ENCODE data around the gene COL9A2.

Gene COL9A2

DNA sequence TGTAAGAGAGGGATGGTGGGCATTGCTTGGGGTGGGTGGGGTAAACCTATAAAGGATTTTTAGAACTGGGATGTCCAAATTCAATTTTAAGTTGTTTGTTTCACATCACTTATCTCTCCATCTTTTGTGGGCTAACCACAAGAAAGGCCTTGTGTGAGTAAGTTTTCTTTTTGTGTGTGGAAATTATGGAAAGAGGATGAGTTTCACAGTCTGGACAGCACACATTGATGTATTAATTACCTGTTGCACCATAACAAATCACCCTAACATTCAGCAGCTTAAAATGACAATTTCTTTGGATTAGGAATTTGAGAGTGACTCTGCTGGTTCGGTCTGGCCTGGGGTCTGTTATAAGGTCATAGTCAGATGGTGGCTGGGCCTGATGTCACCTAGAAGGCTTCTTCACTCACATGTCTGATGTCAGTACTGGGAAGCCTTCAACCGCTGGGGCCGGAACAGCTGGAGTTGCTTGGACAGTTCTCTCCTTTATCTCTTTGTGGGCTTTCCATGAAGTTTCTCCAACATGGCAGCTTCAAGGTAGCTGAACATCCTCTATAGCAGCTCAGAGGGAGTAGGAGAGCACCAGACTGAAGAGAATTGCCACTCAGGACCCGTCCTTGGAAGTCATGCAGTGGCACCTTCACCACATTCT lies 2.0 kb upstream of the COL9A2 start:
- no peak for DNase-seq (ENCODE audit: low read depth)
- TF ChIP-seq CTCF (IDR thresholded peaks at IDR 0.05; ENCODE audit: control insufficient read depth, extremely low read depth, insufficient read depth): no peak
- H3K4me3 ChIP-seq (ENCODE audit: low read depth, low read length): no peak overlapping the region

- no peak overlapping the region for H3K4me3 ChIP-seq (ENCODE audit: low read depth, low read length)
- DNase-seq (ENCODE audit: low read depth): no peak
- no peak for TF ChIP-seq CTCF (IDR thresholded peaks at IDR 0.05; ENCODE audit: control insufficient read depth, extremely low read depth, insufficient read depth)
These were observed 1.4 kb upstream of the COL9A2 start for GRCh38 chr1:40318476-40318875.

GRCh38 chr1:40317394-40318074 lies 448 bp upstream of the COL9A2 start:
- no peak for DNase-seq (ENCODE audit: low read depth)
- H3K4me3 ChIP-seq (ENCODE audit: low read depth, low read length): no peak overlapping the region
- no peak for TF ChIP-seq CTCF (IDR thresholded peaks at IDR 0.05; ENCODE audit: control insufficient read depth, extremely low read depth, insufficient read depth)

GRCh38 chr1:40315795-40316594 lies 1.1 kb downstream of the COL9A2 start:
- no peak for TF ChIP-seq CTCF (IDR thresholded peaks at IDR 0.05; ENCODE audit: control insufficient read depth, extremely low read depth, insufficient read depth)
- no peak for DNase-seq (ENCODE audit: low read depth)
- H3K4me3 ChIP-seq (ENCODE audit: low read depth, low read length): no peak overlapping the region

DNA sequence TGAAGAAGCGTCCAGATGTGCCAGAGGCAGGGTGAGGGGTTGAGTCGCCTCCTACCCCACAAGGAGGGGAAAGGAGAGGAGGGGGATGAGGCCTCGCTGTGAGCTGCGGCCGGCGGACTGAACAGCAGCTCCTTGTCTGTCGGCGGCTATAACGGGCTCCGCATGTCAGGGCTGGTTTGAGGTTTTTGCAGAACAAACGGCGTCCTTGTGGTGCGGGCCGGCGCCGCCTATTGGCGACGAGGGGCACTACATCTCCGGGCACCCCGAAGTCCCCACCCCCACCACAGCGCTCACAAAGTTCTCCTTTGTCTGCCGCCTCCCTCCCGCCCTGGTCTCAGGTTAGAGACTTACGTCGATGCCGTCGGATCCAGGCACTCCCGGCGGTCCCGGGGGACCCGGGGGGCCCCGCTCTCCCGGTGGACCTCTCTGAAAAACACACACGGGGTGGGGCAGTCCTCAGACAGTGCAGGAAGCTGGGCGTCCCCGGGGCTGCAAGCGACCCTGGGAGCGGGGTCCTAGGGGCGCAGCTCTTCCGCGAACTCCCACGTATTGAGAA lies 1.8 kb downstream of the COL9A2 start:
- peak; percentile 33 for DNase-seq (ENCODE audit: low read depth)
- TF ChIP-seq CTCF (IDR thresholded peaks at IDR 0.05; ENCODE audit: control insufficient read depth, extremely low read depth, insufficient read depth): peak; percentile 87
- H3K4me3 ChIP-seq (ENCODE audit: low read depth, low read length): no peak overlapping the region

DNA sequence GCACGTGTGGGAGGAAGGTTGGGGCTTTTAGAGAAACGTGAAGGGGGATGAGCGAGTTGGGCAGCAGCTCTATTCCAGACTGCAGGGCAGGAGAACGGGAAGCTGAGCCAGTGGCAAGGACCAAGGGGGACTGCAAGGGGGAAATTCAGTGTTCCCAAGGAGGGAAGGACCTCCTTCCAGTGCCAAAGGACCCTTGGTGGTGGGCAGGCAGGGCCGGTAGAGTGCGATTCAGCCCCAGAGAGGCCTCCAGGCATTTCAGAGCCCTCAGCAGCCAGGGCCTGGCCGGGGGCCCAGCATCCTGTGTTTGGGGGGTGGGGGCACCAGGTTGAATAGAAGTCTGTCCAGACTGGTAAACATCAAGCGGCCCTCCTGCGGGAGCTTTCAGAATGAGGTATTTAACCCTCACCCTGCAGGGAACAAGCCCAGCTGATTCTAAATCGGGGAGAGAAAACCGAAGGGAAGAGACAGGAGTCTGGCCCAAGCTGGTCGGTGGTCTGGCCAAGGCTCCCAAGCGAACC lies 2.3 kb downstream of the COL9A2 start:
- no peak for TF ChIP-seq CTCF (IDR thresholded peaks at IDR 0.05; ENCODE audit: control insufficient read depth, extremely low read depth, insufficient read depth)
- DNase-seq (ENCODE audit: low read depth): no peak
- no peak overlapping the region for H3K4me3 ChIP-seq (ENCODE audit: low read depth, low read length)

Data from LNCaP clone FGC (cell line).